Measurements from ENCODE around the gene CASZ1.

DNA sequence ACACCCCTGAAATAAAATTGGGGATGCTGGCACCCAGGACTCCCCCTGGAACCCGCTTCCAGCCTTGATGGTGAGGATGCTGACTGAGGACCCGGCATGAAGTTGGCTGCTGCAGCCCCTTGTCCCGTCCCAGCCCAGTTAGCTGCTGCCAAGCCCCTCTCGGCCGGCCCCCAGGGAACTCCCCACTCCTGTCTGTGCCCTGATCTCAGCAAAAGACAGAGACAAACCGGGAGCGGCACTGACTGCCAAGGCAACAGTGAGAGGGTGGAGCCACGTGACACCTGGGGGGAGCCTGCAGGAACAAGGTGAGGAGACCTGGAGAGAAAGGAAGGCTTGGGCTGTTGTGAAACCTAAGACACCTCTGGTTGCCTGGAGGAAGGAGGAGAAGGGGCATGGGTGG, 24.7 kb downstream of the CASZ1 start:
- no peak for TF ChIP-seq CTCF (IDR thresholded peaks at IDR 0.05; ENCODE audit: insufficient read depth, low read length, poor library complexity, severe bottlenecking)
- no peak for TF ChIP-seq EZH2phosphoT487 (conservative IDR thresholded peaks at IDR 0.05; ENCODE audit: low read length)
